GM23338 (cell line): ENCODE results near the gene COMMD7. TPM values are rescaled to one million over a fixed set of nuclear protein-coding genes. Genes with fewer than 3 reads are reported as not detected.

Experiments used
- CREB1 ChIP-seq: fragments of 250-450 bp; sonication (Bioruptor Pico); IDR thresholded peaks from 2 replicates; pipeline ENCODE4 v1.5.0; 2020; ENCODE audit warnings: low read depth, mild to moderate bottlenecking, moderate library complexity
- EZH2 ChIP-seq: fragments of 200-600 bp; sonication (generic); IDR thresholded peaks from one replicate; pipeline ENCODE4 v1.8.0; 2017; ENCODE audit warnings: antibody characterized with exemption, mild to moderate bottlenecking, low read depth; ENCODE audit not compliant: unreplicated experiment
- EZH2phosphoT487 ChIP-seq: fragments of 200-600 bp; sonication (generic); IDR thresholded peaks from one replicate; pipeline ENCODE4 v1.8.1; 2018; ENCODE audit warnings: antibody characterized with exemption; ENCODE audit not compliant: unreplicated experiment
- JUNB ChIP-seq: IDR thresholded peaks from one replicate; pipeline ENCODE4 v1.6.1; 2016; ENCODE audit warnings: antibody characterized with exemption; ENCODE audit not compliant: unreplicated experiment
- POLR2AphosphoS5 ChIP-seq: IDR thresholded peaks from 2 replicates; pipeline ENCODE4 v1.6.1; 2016; ENCODE audit warnings: antibody characterized with exemption, low read depth
- ZNF114 ChIP-seq: fragments of 250-450 bp; sonication (Bioruptor Pico); IDR thresholded peaks from 2 replicates; pipeline ENCODE4 v1.5.0; 2020; ENCODE audit warnings: mild to moderate bottlenecking, moderate library complexity
- ZNF331 ChIP-seq: fragments of 250-450 bp; sonication (Bioruptor Pico); IDR thresholded peaks from 2 replicates; pipeline ENCODE4 v1.5.0; 2020; ENCODE audit warnings: low read depth, mild to moderate bottlenecking, moderate library complexity
- polyA plus RNA-seq: library from polyadenylated mRNA; unstranded; fragments of >200 nt; fragmentation: Nextera tagmentation; extraction: Ambion mirVana; gene quantifications from 2 replicates; pipeline ENCODE4 v1.2.1, GENCODE V29; 2016
- total RNA-seq: library from RNA; depleted of rRNA; stranded (reverse); fragments of >200 nt; shearing (Covaris generic); gene quantifications from 2 replicates; pipeline ENCODE4 v1.2.3, GENCODE V29; 2014
- TF ChIP-seq, protein P1 (sequence below): fragments of 250-450 bp; sonication (Bioruptor Pico); IDR thresholded peaks from 2 replicates; pipeline ENCODE4 v1.5.0; 2020; ENCODE audit warnings: mild to moderate bottlenecking, moderate library complexity
- TF ChIP-seq, protein P2 (sequence below): IDR thresholded peaks from one replicate; pipeline ENCODE4 v1.6.1; 2018; ENCODE audit warnings: antibody characterized with exemption; ENCODE audit not compliant: unreplicated experiment

The COMMD7 gene
- total and polyA plus RNA-seq, 2 experiments from 2014 or later, result 67.3 to 86.4 TPM

DNA sequence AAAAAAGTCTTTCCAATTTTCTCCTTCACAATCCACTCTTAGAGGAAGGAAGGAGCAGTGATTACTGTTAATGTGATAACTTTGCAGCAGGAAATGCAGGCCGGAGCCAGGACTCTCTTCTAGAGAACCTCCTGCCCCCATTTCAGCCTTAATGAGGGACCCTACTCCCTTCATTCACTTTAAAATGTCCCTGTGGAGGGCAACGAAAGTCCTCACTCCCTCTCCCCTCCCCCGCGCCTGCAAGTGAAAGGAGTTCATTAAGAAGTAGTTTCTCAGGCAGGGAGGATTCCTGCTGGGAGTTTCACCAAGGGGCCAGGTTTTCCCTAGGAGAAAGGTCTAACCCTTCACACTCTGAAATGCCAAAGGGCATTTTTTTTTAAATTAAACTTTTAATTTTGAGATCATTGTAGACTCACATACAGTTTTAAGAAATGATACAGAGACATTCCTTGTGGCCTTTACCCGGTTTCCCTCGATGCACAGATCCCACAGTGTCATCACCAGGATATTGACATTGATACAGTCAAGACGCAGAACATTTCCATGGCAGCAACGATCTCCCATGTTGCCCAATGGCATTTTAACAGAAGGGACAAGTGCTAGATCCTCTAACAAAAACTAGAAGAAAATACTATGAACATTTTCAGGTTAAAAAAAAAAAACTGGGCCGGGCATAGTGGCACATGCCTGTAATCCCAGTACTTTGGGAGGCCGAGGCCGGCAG lies 6.8 kb upstream of the COMMD7 start (continued):
- TF ChIP-seq, protein P1, sequence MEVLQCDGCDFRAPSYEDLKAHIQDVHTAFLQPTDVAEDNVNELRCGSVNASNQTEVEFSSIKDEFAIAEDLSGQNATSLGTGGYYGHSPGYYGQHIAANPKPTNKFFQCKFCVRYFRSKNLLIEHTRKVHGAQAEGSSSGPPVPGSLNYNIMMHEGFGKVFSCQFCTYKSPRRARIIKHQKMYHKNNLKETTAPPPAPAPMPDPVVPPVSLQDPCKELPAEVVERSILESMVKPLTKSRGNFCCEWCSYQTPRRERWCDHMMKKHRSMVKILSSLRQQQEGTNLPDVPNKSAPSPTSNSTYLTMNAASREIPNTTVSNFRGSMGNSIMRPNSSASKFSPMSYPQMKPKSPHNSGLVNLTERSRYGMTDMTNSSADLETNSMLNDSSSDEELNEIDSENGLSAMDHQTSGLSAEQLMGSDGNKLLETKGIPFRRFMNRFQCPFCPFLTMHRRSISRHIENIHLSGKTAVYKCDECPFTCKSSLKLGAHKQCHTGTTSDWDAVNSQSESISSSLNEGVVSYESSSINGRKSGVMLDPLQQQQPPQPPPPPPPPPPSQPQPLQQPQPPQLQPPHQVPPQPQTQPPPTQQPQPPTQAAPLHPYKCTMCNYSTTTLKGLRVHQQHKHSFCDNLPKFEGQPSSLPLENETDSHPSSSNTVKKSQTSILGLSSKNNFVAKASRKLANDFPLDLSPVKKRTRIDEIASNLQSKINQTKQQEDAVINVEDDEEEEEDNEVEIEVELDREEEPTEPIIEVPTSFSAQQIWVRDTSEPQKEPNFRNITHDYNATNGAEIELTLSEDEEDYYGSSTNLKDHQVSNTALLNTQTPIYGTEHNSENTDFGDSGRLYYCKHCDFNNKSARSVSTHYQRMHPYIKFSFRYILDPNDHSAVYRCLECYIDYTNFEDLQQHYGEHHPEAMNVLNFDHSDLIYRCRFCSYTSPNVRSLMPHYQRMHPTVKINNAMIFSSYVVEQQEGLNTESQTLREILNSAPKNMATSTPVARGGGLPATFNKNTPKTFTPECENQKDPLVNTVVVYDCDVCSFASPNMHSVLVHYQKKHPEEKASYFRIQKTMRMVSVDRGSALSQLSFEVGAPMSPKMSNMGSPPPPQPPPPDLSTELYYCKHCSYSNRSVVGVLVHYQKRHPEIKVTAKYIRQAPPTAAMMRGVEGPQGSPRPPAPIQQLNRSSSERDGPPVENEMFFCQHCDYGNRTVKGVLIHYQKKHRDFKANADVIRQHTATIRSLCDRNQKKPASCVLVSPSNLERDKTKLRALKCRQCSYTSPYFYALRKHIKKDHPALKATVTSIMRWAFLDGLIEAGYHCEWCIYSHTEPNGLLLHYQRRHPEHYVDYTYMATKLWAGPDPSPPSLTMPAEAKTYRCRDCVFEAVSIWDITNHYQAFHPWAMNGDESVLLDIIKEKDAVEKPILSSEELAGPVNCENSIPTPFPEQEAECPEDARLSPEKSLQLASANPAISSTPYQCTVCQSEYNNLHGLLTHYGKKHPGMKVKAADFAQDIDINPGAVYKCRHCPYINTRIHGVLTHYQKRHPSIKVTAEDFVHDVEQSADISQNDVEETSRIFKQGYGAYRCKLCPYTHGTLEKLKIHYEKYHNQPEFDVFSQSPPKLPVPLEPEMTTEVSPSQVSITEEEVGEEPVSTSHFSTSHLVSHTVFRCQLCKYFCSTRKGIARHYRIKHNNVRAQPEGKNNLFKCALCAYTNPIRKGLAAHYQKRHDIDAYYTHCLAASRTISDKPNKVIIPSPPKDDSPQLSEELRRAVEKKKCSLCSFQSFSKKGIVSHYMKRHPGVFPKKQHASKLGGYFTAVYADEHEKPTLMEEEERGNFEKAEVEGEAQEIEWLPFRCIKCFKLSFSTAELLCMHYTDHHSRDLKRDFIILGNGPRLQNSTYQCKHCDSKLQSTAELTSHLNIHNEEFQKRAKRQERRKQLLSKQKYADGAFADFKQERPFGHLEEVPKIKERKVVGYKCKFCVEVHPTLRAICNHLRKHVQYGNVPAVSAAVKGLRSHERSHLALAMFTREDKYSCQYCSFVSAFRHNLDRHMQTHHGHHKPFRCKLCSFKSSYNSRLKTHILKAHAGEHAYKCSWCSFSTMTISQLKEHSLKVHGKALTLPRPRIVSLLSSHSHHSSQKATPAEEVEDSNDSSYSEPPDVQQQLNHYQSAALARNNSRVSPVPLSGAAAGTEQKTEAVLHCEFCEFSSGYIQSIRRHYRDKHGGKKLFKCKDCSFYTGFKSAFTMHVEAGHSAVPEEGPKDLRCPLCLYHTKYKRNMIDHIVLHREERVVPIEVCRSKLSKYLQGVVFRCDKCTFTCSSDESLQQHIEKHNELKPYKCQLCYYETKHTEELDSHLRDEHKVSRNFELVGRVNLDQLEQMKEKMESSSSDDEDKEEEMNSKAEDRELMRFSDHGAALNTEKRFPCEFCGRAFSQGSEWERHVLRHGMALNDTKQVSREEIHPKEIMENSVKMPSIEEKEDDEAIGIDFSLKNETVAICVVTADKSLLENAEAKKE (CRISPR knock-in tag), result peak; percentile 70; the same call in 1 of the 2 replicates
- no peak for TF ChIP-seq JUNB
- TF ChIP-seq ZNF114 (CRISPR knock-in tag), result no peak
- TF ChIP-seq ZNF331 (CRISPR knock-in tag), result no peak
- TF ChIP-seq EZH2, result no peak
- TF ChIP-seq, protein P2, sequence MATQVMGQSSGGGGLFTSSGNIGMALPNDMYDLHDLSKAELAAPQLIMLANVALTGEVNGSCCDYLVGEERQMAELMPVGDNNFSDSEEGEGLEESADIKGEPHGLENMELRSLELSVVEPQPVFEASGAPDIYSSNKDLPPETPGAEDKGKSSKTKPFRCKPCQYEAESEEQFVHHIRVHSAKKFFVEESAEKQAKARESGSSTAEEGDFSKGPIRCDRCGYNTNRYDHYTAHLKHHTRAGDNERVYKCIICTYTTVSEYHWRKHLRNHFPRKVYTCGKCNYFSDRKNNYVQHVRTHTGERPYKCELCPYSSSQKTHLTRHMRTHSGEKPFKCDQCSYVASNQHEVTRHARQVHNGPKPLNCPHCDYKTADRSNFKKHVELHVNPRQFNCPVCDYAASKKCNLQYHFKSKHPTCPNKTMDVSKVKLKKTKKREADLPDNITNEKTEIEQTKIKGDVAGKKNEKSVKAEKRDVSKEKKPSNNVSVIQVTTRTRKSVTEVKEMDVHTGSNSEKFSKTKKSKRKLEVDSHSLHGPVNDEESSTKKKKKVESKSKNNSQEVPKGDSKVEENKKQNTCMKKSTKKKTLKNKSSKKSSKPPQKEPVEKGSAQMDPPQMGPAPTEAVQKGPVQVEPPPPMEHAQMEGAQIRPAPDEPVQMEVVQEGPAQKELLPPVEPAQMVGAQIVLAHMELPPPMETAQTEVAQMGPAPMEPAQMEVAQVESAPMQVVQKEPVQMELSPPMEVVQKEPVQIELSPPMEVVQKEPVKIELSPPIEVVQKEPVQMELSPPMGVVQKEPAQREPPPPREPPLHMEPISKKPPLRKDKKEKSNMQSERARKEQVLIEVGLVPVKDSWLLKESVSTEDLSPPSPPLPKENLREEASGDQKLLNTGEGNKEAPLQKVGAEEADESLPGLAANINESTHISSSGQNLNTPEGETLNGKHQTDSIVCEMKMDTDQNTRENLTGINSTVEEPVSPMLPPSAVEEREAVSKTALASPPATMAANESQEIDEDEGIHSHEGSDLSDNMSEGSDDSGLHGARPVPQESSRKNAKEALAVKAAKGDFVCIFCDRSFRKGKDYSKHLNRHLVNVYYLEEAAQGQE, result peak; percentile 33
- TF ChIP-seq POLR2AphosphoS5, result peak; percentile 73
- no peak for TF ChIP-seq EZH2phosphoT487
- TF ChIP-seq CREB1, result no peak
